HG03378 (cell line): ENCODE results near the gene PRMT3.
"Not testable (repeated sequence)": the region's sequence is repeated elsewhere in the genome, so short reads cannot be mapped to it uniquely, and the experiment has no call there.

Source experiments
- ATAC-seq: cut with Tn5 transposase; IDR thresholded peaks from one replicate; pipeline ENCODE4 v1.9.1; 2021; ENCODE audit warnings: mild to moderate bottlenecking, moderate library complexity; ENCODE audit not compliant: unreplicated experiment

Gene PRMT3

GRCh38 chr11:20373568-20374209 lies 13.8 kb upstream of the PRMT3 start:
- no peak for ATAC-seq

- no peak for ATAC-seq
Observed at GRCh38 chr11:20374741-20375300, 12.7 kb upstream of the PRMT3 start.

GRCh38 chr11:20376162-20376730 lies 11.3 kb upstream of the PRMT3 start:
- ATAC-seq, result no peak

- not testable (repeated sequence) for ATAC-seq
Observed at GRCh38 chr11:20385996-20386395, 1.5 kb upstream of the PRMT3 start.

- ATAC-seq, result peak; percentile 7
Observed at GRCh38 chr11:20388096-20389055, 860 bp downstream of the PRMT3 start.

GRCh38 chr11:20397281-20397680 lies 9.8 kb downstream of the PRMT3 start:
- ATAC-seq, result peak; percentile 87

GRCh38 chr11:20399498-20399897 lies 12.0 kb downstream of the PRMT3 start:
- no peak for ATAC-seq

GRCh38 chr11:20403059-20403458 lies 15.5 kb downstream of the PRMT3 start:
- ATAC-seq, result no peak

GRCh38 chr11:20406484-20406883 lies 19.0 kb downstream of the PRMT3 start:
- ATAC-seq, result no peak

GRCh38 chr11:20407344-20407743 lies 19.8 kb downstream of the PRMT3 start:
- ATAC-seq, result no peak

GRCh38 chr11:20415432-20415831 lies 27.9 kb downstream of the PRMT3 start:
- no peak for ATAC-seq

GRCh38 chr11:20417771-20418170 lies 30.3 kb downstream of the PRMT3 start:
- no peak for ATAC-seq

- ATAC-seq, result no peak
Observed at GRCh38 chr11:20421946-20422345, 34.4 kb downstream of the PRMT3 start.

- no peak for ATAC-seq
Observed at GRCh38 chr11:20429216-20429615, 41.7 kb downstream of the PRMT3 start.

GRCh38 chr11:20438637-20439036 lies 51.1 kb downstream of the PRMT3 start:
- ATAC-seq, result no peak

GRCh38 chr11:20443596-20443995 lies 56.1 kb downstream of the PRMT3 start:
- no peak for ATAC-seq

GRCh38 chr11:20444535-20444934 lies 57.0 kb downstream of the PRMT3 start:
- ATAC-seq, result no peak

GRCh38 chr11:20448834-20449233 lies 61.3 kb downstream of the PRMT3 start:
- ATAC-seq, result no peak

- ATAC-seq, result no peak
Observed at GRCh38 chr11:20450829-20451228, 63.3 kb downstream of the PRMT3 start.

- no peak for ATAC-seq
Observed at GRCh38 chr11:20451568-20451967, 64.1 kb downstream of the PRMT3 start.

- no peak for ATAC-seq
Observed at GRCh38 chr11:20452585-20452984, 65.1 kb downstream of the PRMT3 start.
